HepG2 (cell line): ENCODE data around the gene AGAP1. TPM values are rescaled to one million over a fixed set of nuclear protein-coding genes. Genes with fewer than 3 reads are reported as not detected.
A peak's percentile ranks its signal among the peaks of the same experiment; 100 is the strongest.

ENCODE experiments used
- CEBPB ChIP-seq: IDR thresholded peaks from 2 replicates; pipeline ENCODE4 v1.6.1; 2011; ENCODE audit warnings: low read depth, low read length, improper control_type of control experiment, borderline replicate concordance
- CERS6 ChIP-seq: sonication (generic); formaldehyde crosslinking; IDR thresholded peaks from 2 replicates; pipeline ENCODE4 v1.5.0; 2020; ENCODE audit warnings: missing genetic modification reagents
- DMAP1 ChIP-seq: IDR thresholded peaks from 2 replicates; pipeline ENCODE4 v1.6.1; 2016
- DPF2 ChIP-seq: sonication (generic); formaldehyde crosslinking; IDR thresholded peaks from 2 replicates; pipeline ENCODE4 v1.4.0; 2020; ENCODE audit warnings: mild to moderate bottlenecking, low read depth, missing genetic modification reagents, borderline replicate concordance
- EHMT2 ChIP-seq: fragments of 200-600 bp; sonication (generic); IDR thresholded peaks from 2 replicates; pipeline ENCODE4 v1.7.0; 2017; ENCODE audit warnings: antibody characterized with exemption, low read depth, low read length, borderline replicate concordance
- FOXP1 ChIP-seq, 2 experiments: fragments of 450-650 bp in 1 of 2; IDR thresholded peaks; 2 replicates each; pipeline ENCODE4 v1.6.1; 2017 to 2018; ENCODE audit warnings: antibody characterized with exemption in 1 of 2
- GABPB1 ChIP-seq: IDR thresholded peaks from 2 replicates; pipeline ENCODE4 v1.6.1; 2016; ENCODE audit warnings: mild to moderate bottlenecking, missing genetic modification reagents, moderate library complexity, missing compliant biosample characterization
- POLR2G ChIP-seq: fragments of 200-400 bp; formaldehyde crosslinking; IDR thresholded peaks from 2 replicates; pipeline ENCODE4 v1.6.1; 2018; ENCODE audit warnings: mild to moderate bottlenecking, low read depth, low read length, moderate library complexity
- RNF2 ChIP-seq: fragments of 450-650 bp; conservative IDR thresholded peaks from 2 replicates; pipeline ENCODE4 v1.6.1; 2016; ENCODE audit warnings: low read depth
- SATB2 ChIP-seq: sonication (generic); formaldehyde crosslinking; IDR thresholded peaks from 2 replicates; pipeline ENCODE4 v1.5.0; 2020; ENCODE audit warnings: missing genetic modification reagents
- SMAD3 ChIP-seq: sonication (generic); formaldehyde crosslinking; IDR thresholded peaks from 2 replicates; pipeline ENCODE4 v1.4.0; 2020; ENCODE audit warnings: missing genetic modification reagents
- TOE1 ChIP-seq: sonication (generic); formaldehyde crosslinking; IDR thresholded peaks from 2 replicates; pipeline ENCODE4 v1.4.0; 2020; ENCODE audit warnings: mild to moderate bottlenecking, missing genetic modification reagents
- ZKSCAN8 ChIP-seq: IDR thresholded peaks from 2 replicates; pipeline ENCODE4 v1.6.1; 2016; ENCODE audit warnings: borderline replicate concordance, missing genetic modification reagents, missing compliant biosample characterization
- ZMYM3 ChIP-seq: sonication (generic); formaldehyde crosslinking; IDR thresholded peaks from 2 replicates; pipeline ENCODE4 v1.5.1; 2020; ENCODE audit warnings: mild to moderate bottlenecking, missing genetic modification reagents
- ZNF329 ChIP-seq: sonication (generic); formaldehyde crosslinking; IDR thresholded peaks from 2 replicates; pipeline ENCODE4 v1.9.0; 2021; ENCODE audit warnings: low read depth, mild to moderate bottlenecking, missing genetic modification reagents
- ZNF597 ChIP-seq: sonication (generic); formaldehyde crosslinking; IDR thresholded peaks from 2 replicates; pipeline ENCODE4 v1.5.0; 2020; ENCODE audit warnings: missing genetic modification reagents
- ZNF709 ChIP-seq: sonication (generic); formaldehyde crosslinking; IDR thresholded peaks from 2 replicates; pipeline ENCODE4 v1.5.0; 2020; ENCODE audit warnings: mild to moderate bottlenecking, missing genetic modification reagents
- ZUFSP ChIP-seq: sonication (generic); formaldehyde crosslinking; IDR thresholded peaks from 2 replicates; pipeline ENCODE4 v1.9.0; 2021; ENCODE audit warnings: missing genetic modification reagents, mild to moderate bottlenecking, borderline replicate concordance
- polyA plus RNA-seq, 8 experiments: library from polyadenylated mRNA; depleted of rRNA in 3 of 8; stranded (reverse) in 7 of 8; unstranded in 1 of 8; fragments of >200 nt; fragmentation: Illumina TruSeq in 4 of 8; extraction: Trizol in 4 of 8; gene quantifications; 2 replicates each; pipeline versions ENCODE4 v1.2.1 to v1.2.3, GENCODE V29; 2011 to 2016; ENCODE audit warnings: low read depth in 4 of 8, missing spikeins in 1 of 8, mixed read lengths in 1 of 8; ENCODE audit not compliant: insufficient read depth in 1 of 8
- total RNA-seq, 5 experiments: library from RNA; depleted of rRNA; stranded (reverse); fragments of >200 nt; fragmentation: Illumina TruSeq; extraction: Trizol; gene quantifications; 2 replicates each; pipeline ENCODE4 v1.2.3, GENCODE V29; 2016; ENCODE audit warnings: low read depth in 1 of 5
- TF ChIP-seq, protein P1 (sequence below): sonication (generic); formaldehyde crosslinking; conservative IDR thresholded peaks from 2 replicates; pipeline ENCODE4 v1.8.1; 2023; ENCODE audit warnings: missing genetic modification reagents
- TF ChIP-seq, protein P2 (sequence below): sonication (generic); formaldehyde crosslinking; IDR thresholded peaks from 2 replicates; pipeline ENCODE4 v1.4.0; 2020; ENCODE audit warnings: mild to moderate bottlenecking, missing genetic modification reagents, borderline replicate concordance

Gene AGAP1
- total and polyA plus RNA-seq, 2 of the 13 experiments (the other 11 are each of a cell fraction or from before 2014, with no cell fraction given) = 21.2 to 32.7 TPM

DNA sequence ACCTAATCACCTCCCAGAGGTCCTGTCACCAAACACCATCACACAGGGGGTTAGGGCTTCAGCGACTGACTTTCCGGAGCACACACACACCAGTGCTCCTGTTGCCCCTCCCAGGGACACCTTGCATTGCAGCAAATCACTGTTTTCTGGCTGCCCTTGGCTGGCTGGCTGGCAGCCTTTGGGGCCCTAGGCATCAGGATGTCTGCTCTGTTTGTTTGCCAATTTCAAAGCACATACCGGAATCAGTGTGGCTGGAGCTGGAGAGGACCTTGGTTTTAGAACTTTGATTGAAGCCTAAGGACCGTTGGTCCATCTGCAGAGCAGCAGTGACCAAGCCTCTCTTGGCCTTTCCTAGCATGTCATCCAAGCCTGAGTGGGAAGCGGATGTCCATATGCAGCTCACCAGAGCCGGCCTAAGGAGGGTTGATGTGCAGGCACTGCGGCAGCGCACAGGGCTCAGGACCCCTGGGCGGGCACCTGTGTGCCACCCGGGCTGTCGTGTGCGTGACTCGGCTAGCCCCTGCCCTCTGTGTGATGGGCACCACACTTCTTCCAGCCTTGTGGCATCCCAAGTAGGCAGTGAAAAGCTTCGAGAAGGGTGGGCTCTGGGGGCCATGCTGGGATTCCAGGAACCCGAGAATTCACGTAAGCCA, 612.2 kb downstream of the AGAP1 start (continued):
- TF ChIP-seq FOXP1 (IDR thresholded peaks at IDR 0.05) (no peak), FOXP1 (CRISPR knock-in tag; IDR thresholded peaks at IDR 0.05) (peak; percentile 68), TOE1 (CRISPR knock-in tag) (no peak), ZMYM3 (CRISPR knock-in tag) (peak; percentile 43; the same call in 1 of the 2 replicates), DMAP1 (CRISPR knock-in tag) (no peak), ZKSCAN8 (no peak; the same call in 1 of the 2 replicates), EHMT2 (no peak), SMAD3 (CRISPR knock-in tag) (0 out of 2 replicates have a peak, but pooled peaks have one; percentile 51), ZNF709 (no peak), SATB2 (CRISPR knock-in tag) (no peak), RNF2 (no peak), DPF2 (CRISPR knock-in tag) (no peak; the same call in 1 of the 2 replicates), ZUFSP (no peak), ZNF329 (CRISPR knock-in tag) (no peak), CEBPB (no peak), POLR2G (no peak), GABPB1 (CRISPR knock-in tag) (no peak), CERS6 (CRISPR knock-in tag) (0 out of 2 replicates have a peak, but pooled peaks have one; percentile 71), ZNF597 (no peak)
- TF ChIP-seq, protein P1, sequence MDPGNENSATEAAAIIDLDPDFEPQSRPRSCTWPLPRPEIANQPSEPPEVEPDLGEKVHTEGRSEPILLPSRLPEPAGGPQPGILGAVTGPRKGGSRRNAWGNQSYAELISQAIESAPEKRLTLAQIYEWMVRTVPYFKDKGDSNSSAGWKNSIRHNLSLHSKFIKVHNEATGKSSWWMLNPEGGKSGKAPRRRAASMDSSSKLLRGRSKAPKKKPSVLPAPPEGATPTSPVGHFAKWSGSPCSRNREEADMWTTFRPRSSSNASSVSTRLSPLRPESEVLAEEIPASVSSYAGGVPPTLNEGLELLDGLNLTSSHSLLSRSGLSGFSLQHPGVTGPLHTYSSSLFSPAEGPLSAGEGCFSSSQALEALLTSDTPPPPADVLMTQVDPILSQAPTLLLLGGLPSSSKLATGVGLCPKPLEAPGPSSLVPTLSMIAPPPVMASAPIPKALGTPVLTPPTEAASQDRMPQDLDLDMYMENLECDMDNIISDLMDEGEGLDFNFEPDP (CRISPR knock-in tag) = no peak
- TF ChIP-seq, protein P2, sequence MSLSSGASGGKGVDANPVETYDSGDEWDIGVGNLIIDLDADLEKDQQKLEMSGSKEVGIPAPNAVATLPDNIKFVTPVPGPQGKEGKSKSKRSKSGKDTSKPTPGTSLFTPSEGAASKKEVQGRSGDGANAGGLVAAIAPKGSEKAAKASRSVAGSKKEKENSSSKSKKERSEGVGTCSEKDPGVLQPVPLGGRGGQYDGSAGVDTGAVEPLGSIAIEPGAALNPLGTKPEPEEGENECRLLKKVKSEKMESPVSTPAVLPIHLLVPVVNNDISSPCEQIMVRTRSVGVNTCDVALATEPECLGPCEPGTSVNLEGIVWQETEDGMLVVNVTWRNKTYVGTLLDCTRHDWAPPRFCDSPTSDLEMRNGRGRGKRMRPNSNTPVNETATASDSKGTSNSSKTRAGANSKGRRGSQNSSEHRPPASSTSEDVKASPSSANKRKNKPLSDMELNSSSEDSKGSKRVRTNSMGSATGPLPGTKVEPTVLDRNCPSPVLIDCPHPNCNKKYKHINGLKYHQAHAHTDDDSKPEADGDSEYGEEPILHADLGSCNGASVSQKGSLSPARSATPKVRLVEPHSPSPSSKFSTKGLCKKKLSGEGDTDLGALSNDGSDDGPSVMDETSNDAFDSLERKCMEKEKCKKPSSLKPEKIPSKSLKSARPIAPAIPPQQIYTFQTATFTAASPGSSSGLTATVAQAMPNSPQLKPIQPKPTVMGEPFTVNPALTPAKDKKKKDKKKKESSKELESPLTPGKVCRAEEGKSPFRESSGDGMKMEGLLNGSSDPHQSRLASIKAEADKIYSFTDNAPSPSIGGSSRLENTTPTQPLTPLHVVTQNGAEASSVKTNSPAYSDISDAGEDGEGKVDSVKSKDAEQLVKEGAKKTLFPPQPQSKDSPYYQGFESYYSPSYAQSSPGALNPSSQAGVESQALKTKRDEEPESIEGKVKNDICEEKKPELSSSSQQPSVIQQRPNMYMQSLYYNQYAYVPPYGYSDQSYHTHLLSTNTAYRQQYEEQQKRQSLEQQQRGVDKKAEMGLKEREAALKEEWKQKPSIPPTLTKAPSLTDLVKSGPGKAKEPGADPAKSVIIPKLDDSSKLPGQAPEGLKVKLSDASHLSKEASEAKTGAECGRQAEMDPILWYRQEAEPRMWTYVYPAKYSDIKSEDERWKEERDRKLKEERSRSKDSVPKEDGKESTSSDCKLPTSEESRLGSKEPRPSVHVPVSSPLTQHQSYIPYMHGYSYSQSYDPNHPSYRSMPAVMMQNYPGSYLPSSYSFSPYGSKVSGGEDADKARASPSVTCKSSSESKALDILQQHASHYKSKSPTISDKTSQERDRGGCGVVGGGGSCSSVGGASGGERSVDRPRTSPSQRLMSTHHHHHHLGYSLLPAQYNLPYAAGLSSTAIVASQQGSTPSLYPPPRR (CRISPR knock-in tag) = peak; percentile 87; the same call in 1 of the 2 replicates
